GM21390 (cell line): Measurements from ENCODE around the gene HPD.
A peak's percentile ranks its signal among the peaks of the same experiment; 100 is the strongest.
"Not testable (repeated sequence)": the region's sequence is repeated elsewhere in the genome, so short reads cannot be mapped to it uniquely, and the experiment has no call there.

Experiments
- ATAC-seq: cut with Tn5 transposase; IDR thresholded peaks from one replicate; pipeline ENCODE4 v1.9.1; 2021; ENCODE audit not compliant: unreplicated experiment

Gene HPD

GRCh38 chr12:121869229-121869628, 10.6 kb upstream of the HPD start:
- not testable (repeated sequence) for ATAC-seq

- ATAC-seq = no peak
These were observed 7.7 kb upstream of the HPD start for GRCh38 chr12:121866331-121866730.

- ATAC-seq = no peak
These were observed 3.1 kb upstream of the HPD start for GRCh38 chr12:121861636-121862254.

GRCh38 chr12:121860699-121861098, 2.0 kb upstream of the HPD start:
- not testable (repeated sequence) for ATAC-seq

- ATAC-seq = no peak
These were observed 1.6 kb upstream of the HPD start for GRCh38 chr12:121860257-121860656.

GRCh38 chr12:121858318-121858661, 369 bp downstream of the HPD start:
- ATAC-seq = no peak

GRCh38 chr12:121857322-121858246, 1.1 kb downstream of the HPD start:
- ATAC-seq = no peak

GRCh38 chr12:121852392-121852791, 6.3 kb downstream of the HPD start:
- not testable (repeated sequence) for ATAC-seq

GRCh38 chr12:121849665-121850064, 9.0 kb downstream of the HPD start:
- no peak for ATAC-seq

GRCh38 chr12:121849211-121849610, 9.4 kb downstream of the HPD start:
- ATAC-seq = no peak

GRCh38 chr12:121845701-121846100, 13.0 kb downstream of the HPD start:
- no peak for ATAC-seq

- ATAC-seq = no peak
These were observed 15.2 kb downstream of the HPD start for GRCh38 chr12:121843236-121843982.

- no peak for ATAC-seq
These were observed 18.5 kb downstream of the HPD start for GRCh38 chr12:121839993-121840761.

- peak; percentile 95 for ATAC-seq
These were observed 19.3 kb downstream of the HPD start for GRCh38 chr12:121839106-121839992.

- no peak for ATAC-seq
These were observed 20.5 kb downstream of the HPD start for GRCh38 chr12:121838126-121838525.

GRCh38 chr12:121837680-121838079, 21.0 kb downstream of the HPD start:
- no peak for ATAC-seq

- no peak for ATAC-seq
These were observed 27.0 kb downstream of the HPD start for GRCh38 chr12:121831571-121832245.

- no peak for ATAC-seq
These were observed 27.9 kb downstream of the HPD start for GRCh38 chr12:121830588-121831265.

GRCh38 chr12:121830134-121830533, 28.5 kb downstream of the HPD start:
- ATAC-seq = no peak
